HG02588 (cell line): Measurements from ENCODE around the gene ODAD3.
"Not testable (repeated sequence)": the region's sequence is repeated elsewhere in the genome, so short reads cannot be mapped to it uniquely, and the experiment has no call there.

Experiments
- ATAC-seq: cut with Tn5 transposase; IDR thresholded peaks from one replicate; pipeline ENCODE4 v1.9.1; 2021; ENCODE audit warnings: mild to moderate bottlenecking, moderate library complexity; ENCODE audit not compliant: unreplicated experiment

ODAD3 gene

DNA sequence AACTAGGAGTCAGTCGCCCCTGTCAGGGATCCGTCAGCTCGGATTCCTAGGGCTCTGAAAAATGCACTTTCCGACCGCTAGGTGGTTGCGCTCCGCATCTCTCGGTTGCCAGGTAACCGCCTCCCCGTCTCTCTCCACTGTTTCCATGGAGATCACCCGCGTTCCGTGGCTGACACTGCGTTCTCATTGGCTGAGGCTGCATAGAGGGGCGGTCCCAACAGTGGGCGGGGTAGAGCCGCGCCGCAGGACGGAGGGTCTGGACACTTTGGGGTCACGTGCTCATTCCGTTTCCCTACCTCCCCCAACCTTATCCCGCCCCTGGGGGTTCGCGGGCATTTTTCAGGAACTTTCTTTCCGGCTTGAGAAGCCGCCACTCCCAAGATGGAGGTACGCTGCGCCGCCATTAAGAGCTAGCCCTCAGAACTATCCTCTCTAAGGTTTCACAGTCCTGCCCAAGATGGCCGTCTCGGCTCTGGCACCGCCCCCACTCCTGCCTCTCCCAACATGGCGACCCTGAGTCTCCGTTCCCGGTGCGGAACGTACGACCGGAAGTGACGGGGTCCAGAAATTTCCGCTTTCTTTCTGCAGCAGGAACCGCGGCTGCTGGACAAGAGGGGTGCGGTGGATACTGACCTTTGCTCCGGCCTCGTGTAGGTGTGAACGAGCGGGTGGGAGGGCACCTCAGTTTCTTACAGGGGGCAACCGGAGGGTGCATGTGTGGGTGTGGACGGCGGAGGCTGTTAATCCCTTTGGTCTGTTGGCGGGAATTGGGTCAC, at the start of gene ODAD3, which contains the start of gene PRKCSH:
ODAD3 (minus strand) TSS at position 65 of the 776 bp plus-strand sequence. CDS start 105 bp downstream, outside the sequence.
PRKCSH (plus strand) TSS at position 579 of the 776 bp plus-strand sequence. CDS start 483 bp downstream, outside the sequence.
- peak; percentile 84 for ATAC-seq

DNA sequence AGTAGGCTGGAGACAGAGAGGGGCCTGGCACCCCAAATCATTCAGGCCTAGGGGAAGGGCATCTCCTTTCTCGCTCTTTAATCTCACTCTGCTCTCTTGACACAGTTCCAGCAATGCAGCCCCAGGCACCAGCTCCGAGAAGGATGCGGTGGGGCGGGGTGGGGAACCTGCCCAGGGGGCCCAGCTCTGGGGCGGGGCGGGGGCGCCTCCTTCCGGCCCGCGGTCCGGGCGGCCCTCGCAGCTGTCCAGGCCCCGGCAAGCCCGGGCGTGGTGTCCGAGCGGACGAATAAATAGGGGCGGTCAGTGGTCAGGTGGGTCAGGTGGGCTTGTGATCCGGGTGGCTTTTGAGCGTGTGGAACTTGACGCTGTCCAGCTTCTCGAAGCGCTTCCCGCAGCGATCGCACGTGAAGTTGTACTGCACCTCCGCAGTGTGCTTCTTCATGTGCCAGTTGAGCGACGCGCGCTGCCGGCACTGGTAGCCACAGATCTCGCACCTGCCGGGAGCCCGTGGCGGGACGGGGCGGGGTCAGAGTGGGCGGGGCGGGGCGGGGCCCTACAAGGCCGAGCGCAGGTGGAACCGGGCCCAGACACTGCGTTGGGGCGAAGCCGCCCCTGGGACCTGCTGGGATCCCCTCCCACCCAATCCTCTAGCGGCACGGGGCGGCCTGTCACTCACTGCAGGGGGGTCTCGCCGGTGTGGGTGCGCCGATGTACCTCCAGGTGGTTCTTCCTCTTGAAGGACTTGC, 48.6 kb upstream of the ODAD3 start:
- ATAC-seq, result no peak

GRCh38 chr19:11482384-11483050, 47.6 kb upstream of the ODAD3 start:
- ATAC-seq, result peak; percentile 46

- ATAC-seq, result peak; percentile 67
These were observed 46.8 kb upstream of the ODAD3 start for GRCh38 chr19:11481534-11482383.

GRCh38 chr19:11480715-11481533, 46.0 kb upstream of the ODAD3 start, which contains the start of gene ELAVL3:
ELAVL3 (minus strand) TSS chr19:11481046; CDS start chr19:11480608, 438 bp downstream.
- ATAC-seq, result no peak

DNA sequence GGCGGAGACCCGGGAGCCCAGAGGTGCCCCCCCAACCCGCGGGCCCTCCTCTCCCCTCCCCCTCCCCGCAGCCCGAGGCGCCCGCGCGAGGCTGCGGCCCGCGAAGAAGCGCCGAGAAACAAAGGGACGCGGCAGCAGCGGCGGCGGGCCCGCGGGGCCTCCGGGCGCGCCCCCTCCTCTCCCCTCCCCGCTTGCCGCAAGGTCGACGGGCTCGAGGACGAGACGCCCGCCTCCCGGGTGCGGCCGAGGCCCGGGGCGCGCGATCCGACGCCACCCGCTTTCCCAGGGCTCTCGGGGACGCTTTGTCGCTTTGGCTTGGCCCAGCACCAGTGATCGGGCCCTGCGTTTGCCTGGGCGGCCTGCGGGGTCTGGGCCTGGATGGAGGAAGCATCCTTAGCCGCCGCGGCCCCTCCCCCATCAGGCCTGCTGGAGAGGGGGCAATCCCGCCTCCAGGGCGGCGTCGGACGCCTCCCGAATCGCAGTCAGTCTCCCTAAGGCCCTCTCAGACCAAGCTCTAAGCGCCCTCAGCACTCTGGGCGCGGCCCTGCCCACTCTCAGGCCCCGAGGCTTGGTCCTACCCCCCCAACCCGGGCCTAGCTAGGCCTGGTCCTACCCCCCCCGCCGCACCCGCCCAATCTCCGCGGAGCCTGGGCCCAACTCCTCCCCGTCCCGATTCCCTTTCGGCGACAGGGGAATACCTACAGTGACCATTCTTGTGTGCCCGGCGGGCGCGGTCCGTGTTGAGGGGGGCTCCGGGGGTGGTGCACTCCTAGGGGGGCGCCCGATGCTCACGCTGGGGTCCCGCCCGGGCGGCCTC, 45.2 kb upstream of the ODAD3 start:
- ATAC-seq, result no peak

DNA sequence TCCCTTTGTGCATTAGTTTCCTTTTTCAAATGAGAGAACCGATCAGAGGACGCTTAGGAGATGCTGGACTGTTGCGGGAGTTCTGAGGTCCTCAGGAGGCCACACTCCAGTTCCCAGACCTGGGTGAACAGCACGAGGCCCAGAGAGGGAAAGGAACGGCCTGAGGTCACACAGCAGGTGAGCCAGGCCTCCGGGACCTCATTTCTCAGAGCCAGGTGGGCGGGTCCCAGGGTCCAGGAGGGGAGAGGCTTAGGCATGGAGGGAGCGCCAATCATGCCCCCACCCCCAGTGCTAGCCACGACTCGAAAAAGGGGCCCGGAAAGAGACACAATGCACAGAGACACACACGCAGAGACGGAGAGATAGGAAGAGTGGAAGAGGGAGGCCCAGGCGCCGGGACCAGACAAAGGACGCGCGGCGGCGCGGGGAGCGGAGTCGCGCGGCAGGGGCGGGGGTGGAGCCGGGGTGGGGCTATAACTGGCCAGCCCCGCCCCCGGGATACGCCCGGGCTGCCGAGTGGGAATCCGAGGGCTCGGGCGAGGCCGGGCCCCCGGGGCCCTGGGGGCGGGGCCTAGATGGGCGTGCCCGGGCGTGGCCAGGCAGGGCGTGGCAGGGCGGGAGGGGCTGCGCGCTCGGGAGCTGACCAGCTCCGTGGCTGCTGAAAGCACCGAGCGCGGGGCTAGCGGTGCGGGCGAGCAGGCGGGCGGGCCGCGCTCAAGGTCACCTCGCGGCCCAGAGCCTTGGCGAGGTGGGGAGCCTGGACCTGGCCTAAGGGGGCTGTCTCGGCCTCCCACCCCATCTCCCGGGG, 44.4 kb upstream of the ODAD3 start:
- no peak for ATAC-seq

- no peak for ATAC-seq
These were observed 43.5 kb upstream of the ODAD3 start for GRCh38 chr19:11478167-11479089.

GRCh38 chr19:11475861-11476260, 40.9 kb upstream of the ODAD3 start:
- ATAC-seq, result no peak

- ATAC-seq, result not testable (repeated sequence)
These were observed 40.4 kb upstream of the ODAD3 start for GRCh38 chr19:11475343-11475742.

- ATAC-seq, result no peak
These were observed 38.8 kb upstream of the ODAD3 start for GRCh38 chr19:11473725-11474124.

- ATAC-seq, result not testable (repeated sequence)
These were observed 33.4 kb upstream of the ODAD3 start for GRCh38 chr19:11468266-11468845.

DNA sequence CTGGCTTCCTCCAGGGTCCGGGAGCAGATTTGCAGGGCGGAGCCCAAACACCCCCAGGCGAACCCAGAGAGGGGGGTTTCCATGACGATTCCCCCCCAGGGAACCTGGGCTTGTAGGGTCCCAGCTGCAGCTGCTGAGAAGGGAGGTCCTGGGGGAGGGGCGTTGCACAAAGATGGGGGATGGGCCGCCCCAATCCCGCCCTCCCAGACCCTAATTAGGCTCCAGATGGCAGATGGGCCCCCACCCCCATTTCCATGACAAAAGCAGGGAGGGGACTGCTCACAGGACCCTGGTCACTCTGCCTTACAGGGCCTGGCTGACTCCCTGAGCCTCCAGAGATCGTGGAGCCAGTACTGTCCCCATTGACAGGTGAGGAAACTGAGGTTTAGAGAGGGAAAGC, 30.7 kb upstream of the ODAD3 start:
- ATAC-seq, result no peak

DNA sequence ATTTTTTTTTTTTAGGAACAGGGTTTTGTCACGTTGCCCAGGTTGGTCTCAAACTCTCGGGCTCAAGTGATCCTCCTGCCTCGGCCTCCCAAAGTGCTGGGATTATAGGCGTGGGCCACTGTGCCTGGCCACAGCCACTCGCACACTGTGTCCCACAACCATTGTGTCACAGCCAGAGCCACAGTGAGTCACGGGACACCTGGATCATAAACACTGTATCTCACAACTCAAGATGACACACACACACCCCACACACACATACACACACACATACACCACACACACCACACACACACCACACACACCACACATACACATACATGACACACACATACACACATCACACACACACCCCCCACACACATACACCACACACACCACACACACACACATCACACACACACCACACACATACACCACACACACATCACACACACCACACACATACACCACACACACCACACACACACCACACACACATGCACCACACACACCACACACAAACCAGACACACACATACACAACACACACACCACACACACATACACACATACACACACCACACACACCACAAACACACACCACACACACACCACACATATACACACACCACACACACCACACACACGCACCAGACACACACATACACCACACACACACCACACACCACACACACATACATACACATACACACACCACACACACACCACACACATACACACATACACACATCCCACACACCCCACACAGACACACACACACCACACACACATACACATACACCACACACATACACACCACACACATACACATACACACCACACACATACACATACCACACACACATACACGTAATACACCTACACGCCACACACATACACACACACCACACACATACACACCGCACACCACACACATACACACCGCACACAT, 29.7 kb upstream of the ODAD3 start:
- ATAC-seq, result no peak

- no peak for ATAC-seq
These were observed 28.5 kb upstream of the ODAD3 start for GRCh38 chr19:11463391-11463790.
